Left ventricle myocardium inferior (tissue), 1 donor: ENCODE results near the gene TATDN2. TPM values are rescaled to one million over a fixed set of nuclear protein-coding genes. Genes with fewer than 3 reads are reported as not detected.

ENCODE experiments used
- DNase-seq: peaks from one replicate; pipeline ENCODE4 v3.0.0-alpha.2; 2020
- H3K27ac ChIP-seq: fragments of 200-600 bp; replicated peaks from 2 replicates; pipeline ENCODE4 v1.8.0; 2021
- H3K27me3 ChIP-seq: fragments of 200-600 bp; 2 replicates; pipeline ENCODE4 v1.8.0; 2021; ENCODE audit warnings: low read depth
- H3K36me3 ChIP-seq: fragments of 200-600 bp; 2 replicates; pipeline ENCODE4 v1.8.0; 2021
- H3K4me1 ChIP-seq: fragments of 200-600 bp; 2 replicates; pipeline ENCODE4 v1.8.0; 2021
- H3K4me3 ChIP-seq: fragments of 200-600 bp; 2 replicates; pipeline ENCODE4 v1.8.0; 2021; ENCODE audit warnings: mild to moderate bottlenecking, moderate library complexity
- H3K9me3 ChIP-seq: fragments of 200-600 bp; replicated peaks from 2 replicates; pipeline ENCODE4 v1.8.0; 2021
- intact Hi-C: fragments of 100-400 bp; cut with micrococcal nuclease; formaldehyde crosslinking; loops from one replicate; pipeline ENCODE4 v1.11.0; 2022
- total RNA-seq: library from RNA; stranded (reverse); fragmentation: NEBNext Ultra II Directional; extraction: Animal tissue kit (Norgen Biotek cat#: 25700); gene quantifications from one replicate; pipeline ENCODE4 v1.2.1, GENCODE V29; 2021
- TF ChIP-seq, protein P1 (sequence below): fragments of 200-600 bp; IDR thresholded peaks from 2 replicates; pipeline ENCODE4 v1.8.0; 2021; ENCODE audit warnings: antibody characterized with exemption, mild to moderate bottlenecking, borderline replicate concordance
- donor health status: DM: no; HTN: yes; CAD: no; lungs with severe emphysema.

The TATDN2 gene
- total RNA-seq, 1 donor from 2014 or later: 15.8 TPM

DNA sequence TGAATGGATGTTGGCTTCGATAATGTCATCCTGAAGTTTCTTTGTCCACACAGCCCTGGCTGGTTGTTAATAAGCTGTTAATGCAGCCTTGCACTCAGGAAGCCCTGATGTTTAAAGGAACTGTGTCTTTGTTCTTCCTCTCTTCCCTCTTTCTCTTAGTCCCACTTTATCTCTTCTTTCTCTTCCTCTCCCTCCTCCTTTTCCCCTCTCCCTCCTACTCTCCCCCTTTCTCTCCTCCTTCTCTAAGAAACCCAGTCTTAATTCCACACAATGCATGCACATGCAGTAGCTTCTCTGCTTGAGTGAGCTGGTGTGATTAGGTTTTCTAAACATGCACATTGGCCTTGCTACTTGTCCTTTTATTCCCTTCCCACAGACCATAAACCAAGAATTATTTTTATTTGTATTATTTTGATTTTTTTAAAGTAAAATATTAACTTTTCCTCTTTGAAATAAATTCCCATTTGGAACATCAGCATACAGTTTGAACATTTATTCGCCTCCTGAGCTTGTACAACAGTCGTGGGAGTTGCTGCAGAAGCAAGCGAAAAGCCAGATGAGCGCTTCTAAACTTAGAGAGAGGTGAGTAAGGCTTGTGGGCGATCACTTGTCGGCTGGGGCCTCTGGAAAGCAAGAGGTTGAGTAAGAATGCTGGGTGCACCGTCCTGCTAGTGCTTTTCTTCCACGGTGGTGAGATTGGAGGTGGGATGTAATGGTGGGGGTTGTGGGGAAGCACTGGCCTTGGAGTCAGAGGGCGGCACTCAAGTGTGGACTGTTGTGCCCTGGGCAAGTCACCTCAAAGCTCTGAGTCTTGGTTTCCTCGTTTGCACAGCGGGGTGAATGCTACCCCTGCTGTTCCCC lies 37.2 kb downstream of the TATDN2 start:
- Histone ChIP-seq H3K9me3 (no peaks in the 10 kb centered on the region), H3K36me3 (peaks cover 61% of the 10 kb centered on the region), H3K27me3 (no peaks in the 10 kb centered on the region), H3K4me1 (peaks cover 19% of the 10 kb centered on the region), H3K27ac (no peak overlapping the region), H3K4me3 (no peak overlapping the region)
- intact Hi-C loops: no loop called here
- TF ChIP-seq, protein P1, sequence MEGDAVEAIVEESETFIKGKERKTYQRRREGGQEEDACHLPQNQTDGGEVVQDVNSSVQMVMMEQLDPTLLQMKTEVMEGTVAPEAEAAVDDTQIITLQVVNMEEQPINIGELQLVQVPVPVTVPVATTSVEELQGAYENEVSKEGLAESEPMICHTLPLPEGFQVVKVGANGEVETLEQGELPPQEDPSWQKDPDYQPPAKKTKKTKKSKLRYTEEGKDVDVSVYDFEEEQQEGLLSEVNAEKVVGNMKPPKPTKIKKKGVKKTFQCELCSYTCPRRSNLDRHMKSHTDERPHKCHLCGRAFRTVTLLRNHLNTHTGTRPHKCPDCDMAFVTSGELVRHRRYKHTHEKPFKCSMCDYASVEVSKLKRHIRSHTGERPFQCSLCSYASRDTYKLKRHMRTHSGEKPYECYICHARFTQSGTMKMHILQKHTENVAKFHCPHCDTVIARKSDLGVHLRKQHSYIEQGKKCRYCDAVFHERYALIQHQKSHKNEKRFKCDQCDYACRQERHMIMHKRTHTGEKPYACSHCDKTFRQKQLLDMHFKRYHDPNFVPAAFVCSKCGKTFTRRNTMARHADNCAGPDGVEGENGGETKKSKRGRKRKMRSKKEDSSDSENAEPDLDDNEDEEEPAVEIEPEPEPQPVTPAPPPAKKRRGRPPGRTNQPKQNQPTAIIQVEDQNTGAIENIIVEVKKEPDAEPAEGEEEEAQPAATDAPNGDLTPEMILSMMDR: no peak
- DNase-seq: no peak

DNA sequence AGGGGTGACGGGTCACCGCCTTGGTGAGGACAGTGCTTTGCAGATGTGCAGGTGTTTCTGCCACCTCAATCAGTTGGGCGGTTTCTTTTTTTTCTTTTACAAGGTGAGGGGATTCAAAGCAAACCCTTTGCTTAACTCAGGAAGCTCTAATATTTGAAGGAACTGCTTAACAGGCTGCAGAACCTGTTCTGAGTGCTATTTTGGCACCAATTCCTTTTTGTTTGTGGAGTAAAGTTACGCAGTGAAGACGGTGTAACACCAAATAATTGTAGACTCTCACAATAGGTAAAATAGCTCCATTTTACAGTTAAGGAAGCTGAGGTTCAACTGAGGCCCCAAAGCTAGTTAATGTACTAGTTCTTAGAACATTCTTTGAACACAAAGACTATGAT lies 37.9 kb downstream of the TATDN2 start:
- peaks cover 62% of the 10 kb centered on the region for H3K36me3 ChIP-seq
- TF ChIP-seq, protein P1: no peak
- no peaks in the 10 kb centered on the region for H3K9me3 ChIP-seq
- intact Hi-C loops: no loop called here
- H3K4me1 ChIP-seq: peaks cover 19% of the 10 kb centered on the region
- no peak overlapping the region for H3K27ac ChIP-seq
- no peak for DNase-seq
- no peaks in the 10 kb centered on the region for H3K27me3 ChIP-seq
- no peak overlapping the region for H3K4me3 ChIP-seq

DNA sequence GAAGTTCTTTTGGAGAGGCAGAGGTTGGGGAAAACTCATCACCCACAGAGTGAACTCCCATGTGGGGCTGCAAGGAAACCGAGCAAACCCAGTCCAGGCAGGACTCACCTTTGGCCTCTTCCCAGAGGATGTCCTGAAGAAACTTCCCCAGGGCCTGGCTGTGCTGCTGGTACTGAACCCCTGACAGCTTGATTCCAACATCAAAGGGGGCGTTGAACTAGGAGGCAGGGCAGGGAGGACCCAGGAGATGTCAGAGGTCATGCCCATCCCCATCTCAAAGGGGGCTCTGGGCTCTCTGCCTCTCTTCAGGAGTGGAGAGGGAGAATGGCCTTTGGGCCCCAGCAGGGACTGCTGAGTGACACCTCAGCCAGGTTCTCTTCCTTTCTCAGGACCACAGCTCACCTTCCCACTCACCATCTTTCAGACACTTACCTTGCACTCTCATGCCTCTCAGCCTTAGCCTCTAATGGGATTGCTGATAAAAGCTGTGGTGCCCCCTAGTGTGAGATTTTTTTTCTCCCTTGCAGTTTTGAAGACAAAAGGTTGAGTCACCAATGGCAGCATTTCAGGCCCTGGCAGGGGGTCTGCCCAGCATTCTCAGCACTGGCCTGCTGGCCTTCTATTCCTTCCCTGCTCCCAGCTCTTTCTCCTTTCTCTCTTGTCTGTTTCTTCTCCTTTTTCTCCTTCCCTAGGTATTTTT lies 38.5 kb downstream of the TATDN2 start:
- H3K4me1 ChIP-seq: peaks cover 19% of the 10 kb centered on the region
- no peak for DNase-seq
- no peak overlapping the region for H3K27ac ChIP-seq
- no peak overlapping the region for H3K4me3 ChIP-seq
- H3K9me3 ChIP-seq: no peaks in the 10 kb centered on the region
- intact Hi-C loops: no loop called here
- H3K36me3 ChIP-seq: peaks cover 62% of the 10 kb centered on the region
- no peaks in the 10 kb centered on the region for H3K27me3 ChIP-seq
- TF ChIP-seq, protein P1: no peak

DNA sequence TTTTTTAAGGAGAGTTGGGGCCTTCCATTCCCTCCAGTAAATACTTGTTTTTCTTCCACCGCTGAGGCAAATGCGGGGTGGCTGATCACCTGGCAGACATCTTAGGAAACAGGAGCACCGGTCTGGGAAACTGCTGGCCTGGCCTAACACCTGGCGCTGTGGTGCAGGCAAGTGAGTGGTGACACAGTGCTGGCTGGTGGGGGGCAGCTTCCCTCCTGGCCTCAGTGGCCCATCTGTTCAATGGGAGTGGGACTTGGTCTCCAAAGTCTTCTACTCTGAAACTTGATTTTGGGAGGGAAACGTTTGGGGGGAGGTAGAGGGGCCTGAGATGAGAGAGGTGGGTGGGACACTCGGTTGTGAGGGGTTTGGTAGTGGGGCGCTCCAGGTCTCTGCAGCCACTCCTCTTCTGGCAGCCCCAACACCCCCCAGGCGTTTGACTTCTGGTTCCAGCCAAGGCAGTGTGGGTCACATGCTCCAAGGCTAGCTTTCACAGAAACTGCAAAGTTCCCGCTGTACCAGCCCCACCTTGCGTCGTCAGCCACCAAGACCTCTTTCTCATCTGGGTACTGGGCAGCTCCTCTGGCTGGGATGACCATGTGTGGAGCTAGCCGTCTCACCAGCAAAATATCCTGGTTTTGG lies 39.8 kb downstream of the TATDN2 start:
- Histone ChIP-seq H3K4me1 (peaks cover 19% of the 10 kb centered on the region), H3K36me3 (peaks cover 63% of the 10 kb centered on the region), H3K9me3 (no peaks in the 10 kb centered on the region), H3K4me3 (no peak overlapping the region), H3K27ac (no peak overlapping the region), H3K27me3 (no peaks in the 10 kb centered on the region)
- intact Hi-C loops: no loop called here
- no peak for DNase-seq
- TF ChIP-seq, protein P1: no peak

DNA sequence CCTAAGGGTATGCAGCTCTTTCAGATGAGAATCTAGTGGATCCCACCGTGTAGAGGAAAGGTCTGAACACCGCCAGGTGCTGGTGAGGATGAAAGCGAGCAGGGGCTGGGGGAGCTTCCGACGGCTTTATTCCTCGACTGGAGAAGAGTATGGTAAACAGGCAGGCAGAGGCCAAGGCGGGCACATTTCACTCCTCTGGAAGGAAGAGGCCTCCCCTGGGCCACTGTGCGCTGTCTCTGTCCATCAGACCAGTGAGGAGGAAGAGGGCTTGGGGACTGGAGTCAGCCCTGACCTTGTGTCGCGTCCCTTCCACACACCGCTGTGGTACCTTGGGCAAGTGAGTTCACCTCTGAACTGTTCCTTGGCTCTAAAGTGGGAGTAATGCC lies 40.3 kb downstream of the TATDN2 start:
- Histone ChIP-seq H3K27me3 (no peaks in the 10 kb centered on the region), H3K4me1 (peaks cover 16% of the 10 kb centered on the region), H3K4me3 (no peak overlapping the region), H3K9me3 (no peaks in the 10 kb centered on the region), H3K27ac (no peak overlapping the region), H3K36me3 (peaks cover 63% of the 10 kb centered on the region)
- intact Hi-C loops: no loop called here
- TF ChIP-seq, protein P1: no peak
- DNase-seq: no peak
